CD4-positive, alpha-beta T cell (primary cell): ENCODE data around the gene UQCRFS1. TPM values are rescaled to one million over a fixed set of nuclear protein-coding genes. Genes with fewer than 3 reads are reported as not detected.

Experiments used
- ATAC-seq: fragments of 200-7000 bp; cut with Tn5 transposase; one replicate; pipeline ENCODE4 v1.10.0; 2022; ENCODE audit warnings: mild to moderate bottlenecking; ENCODE audit not compliant: poor library complexity
- CTCF ChIA-PET: fragments of 350-600 bp; sonication (Branson Sonifier 250); formaldehyde crosslinking; loops from one replicate; lab custom pipeline; 2021; ENCODE audit warnings: antibody characterized with exemption, inconsistent platforms; lab: Charles Lee
- POLR2A ChIA-PET: fragments of 350-600 bp; sonication (Branson Sonifier 250); formaldehyde crosslinking; loops from one replicate; lab custom pipeline; 2021; ENCODE audit warnings: antibody characterized with exemption, inconsistent platforms; lab: Charles Lee
- DNase-seq, 14 experiments: peaks; one replicate each; pipeline ENCODE4 v3.0.0-alpha.2; 2013 to 2020; ENCODE audit warnings: mixed read lengths in 2 of 14
- H3K27ac ChIP-seq, 2 donors: one replicate each; pipeline versions ENCODE4 v1.5.1 to v1.7.0; 2013; ENCODE audit warnings: low read length in 2 of 2, low read depth in 1 of 2, mild to moderate bottlenecking in 1 of 2
- H3K27me3 ChIP-seq, 2 experiments: 1 replicate in 1 of 2; 2 replicates in 1 of 2; pipeline versions ENCODE4 v1.6.1 to v1.7.0; 2013; ENCODE audit warnings: low read length in 2 of 2, control low read depth in 1 of 2, mild to moderate bottlenecking in 1 of 2, moderate library complexity in 1 of 2; ENCODE audit not compliant: insufficient read depth in 2 of 2, control insufficient read depth in 1 of 2
- H3K36me3 ChIP-seq: one replicate; pipeline ENCODE4 v1.6.1; 2013; ENCODE audit warnings: low read length, control low read depth; ENCODE audit not compliant: insufficient read depth
- H3K4me1 ChIP-seq: one replicate; pipeline ENCODE4 v1.6.1; 2013; ENCODE audit warnings: low read length, control low read depth; ENCODE audit not compliant: insufficient read depth
- H3K4me3 ChIP-seq: one replicate; pipeline ENCODE4 v1.5.1; 2013; ENCODE audit warnings: mild to moderate bottlenecking, low read length, moderate library complexity
- H3K9me3 ChIP-seq, 2 experiments: 1 replicate in 1 of 2; 2 replicates in 1 of 2; pipeline versions ENCODE4 v1.6.1 to v1.7.0; 2013; ENCODE audit warnings: low read length in 2 of 2, mild to moderate bottlenecking in 2 of 2, control low read depth in 1 of 2, moderate library complexity in 1 of 2; ENCODE audit not compliant: control insufficient read depth in 1 of 2, insufficient read depth in 1 of 2
- H3K27ac Mint-ChIP-seq: one replicate; pipeline ENCODE4 v1.8.0; 2020; ENCODE audit warnings: mixed read lengths
- H3K27me3 Mint-ChIP-seq: one replicate; pipeline ENCODE4 v1.8.0; 2021; ENCODE audit warnings: mixed read lengths
- H3K36me3 Mint-ChIP-seq: one replicate; pipeline ENCODE4 v1.8.0; 2021; ENCODE audit warnings: low read depth, mixed read lengths
- H3K4me1 Mint-ChIP-seq: one replicate; pipeline ENCODE4 v1.8.0; 2021; ENCODE audit warnings: low read depth, mixed read lengths
- H3K4me3 Mint-ChIP-seq: one replicate; pipeline ENCODE4 v1.8.0; 2020; ENCODE audit warnings: mild to moderate bottlenecking, mixed read lengths
- H3K9me3 Mint-ChIP-seq: one replicate; pipeline ENCODE4 v1.8.0; 2020; ENCODE audit warnings: mixed read lengths
- CTCF ChIP-seq: fragments of 200-600 bp; IDR thresholded peaks from one replicate; pipeline ENCODE4 v1.8.0; 2022; ENCODE audit warnings: antibody characterized with exemption, mild to moderate bottlenecking
- intact Hi-C, 2 experiments: fragments of 100-400 bp; cut with DNase I in 1 of 2; cut with micrococcal nuclease in 1 of 2; formaldehyde crosslinking; loops; one replicate each; pipeline versions ENCODE4 v1.15.1 to v1.9.0; 2023 to 2025; cut with DNase I, micrococcal nuclease
- total RNA-seq, 174 experiments: library from RNA in 2 of 174; stranded (reverse) in 2 of 174; gene quantifications; one replicate each; pipeline ENCODE4 v1.2.3 and lab custom pipeline; 2021 to 2026

UQCRFS1 gene
- total RNA-seq, 2 experiments from 2014 or later, result 30.5 TPM

DNA sequence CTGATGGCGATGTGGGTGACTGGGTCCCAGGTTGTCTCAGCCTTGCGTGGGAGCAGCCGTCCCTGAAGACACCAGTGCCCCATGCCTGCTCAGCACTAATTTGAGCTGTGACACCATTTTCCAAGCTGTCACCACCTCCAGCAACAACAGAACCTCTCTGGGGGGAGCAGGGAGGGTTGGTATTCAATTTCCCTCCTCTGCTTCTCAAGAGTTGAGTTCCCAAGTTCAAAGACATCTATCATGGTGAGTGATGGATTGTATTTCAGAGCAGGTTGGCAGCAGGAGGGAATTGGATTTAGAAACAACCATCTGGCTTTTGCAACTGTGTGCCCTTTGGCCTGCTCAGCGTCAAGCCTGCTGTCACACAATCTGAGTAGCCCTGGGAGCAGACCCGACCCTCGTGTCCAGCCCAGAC, 46.9 kb upstream of the UQCRFS1 start:
- Histone ChIP-seq H3K4me3 (no peak overlapping the region), H3K36me3 (no peaks in the 10 kb centered on the region), H3K27ac (no peak overlapping the region), H3K27me3 (peaks cover 4 to 5% of the 10 kb centered on the region in 2 experiments), H3K9me3 (no peaks in the 10 kb centered on the region), H3K4me1 (no peaks in the 10 kb centered on the region)
- no peaks in the 10 kb centered on the region for H3K4me1 Mint-ChIP-seq
- CTCF ChIA-PET, result no interaction called here
- DNase-seq, result no peak
- H3K27ac Mint-ChIP-seq, result no peak overlapping the region
- H3K9me3 Mint-ChIP-seq, result no peaks in the 10 kb centered on the region
- H3K4me3 Mint-ChIP-seq, result no peak overlapping the region
- no peaks in the 10 kb centered on the region for H3K36me3 Mint-ChIP-seq
- H3K27me3 Mint-ChIP-seq, result peaks cover 19% of the 10 kb centered on the region
- ATAC-seq, result no peak
- POLR2A ChIA-PET, result no interaction called here
- no peak for TF ChIP-seq CTCF
- intact Hi-C loops, result loop anchor here (5.0 kb wide), 2 partner anchors 523 to 793 kb away; no protein-coding TSS in a partner anchor

DNA sequence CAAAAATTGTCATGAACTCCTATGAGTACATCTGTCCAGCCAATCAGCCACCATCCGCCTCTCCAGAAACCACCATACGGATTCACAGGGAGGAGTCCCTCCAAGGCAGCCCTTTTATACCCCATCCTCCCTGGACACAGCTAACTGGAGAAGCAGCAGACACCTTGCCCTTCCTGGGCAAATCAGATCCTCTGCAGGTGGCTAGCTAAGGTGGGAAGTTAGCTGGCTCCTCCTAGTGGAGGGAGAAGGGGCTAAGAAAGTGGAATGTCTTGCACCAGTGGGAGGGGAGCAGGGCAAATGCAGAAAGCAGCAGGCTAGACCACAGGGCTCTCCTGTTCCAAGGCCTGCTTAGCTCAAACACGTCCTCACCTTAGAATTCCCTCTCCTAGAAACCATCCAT, 46.2 kb upstream of the UQCRFS1 start:
- CTCF ChIA-PET, result no interaction called here
- POLR2A ChIA-PET, result no interaction called here
- no peak overlapping the region for H3K27ac ChIP-seq
- no peaks in the 10 kb centered on the region for H3K36me3 ChIP-seq
- H3K4me1 Mint-ChIP-seq, result no peaks in the 10 kb centered on the region
- no peaks in the 10 kb centered on the region for H3K4me1 ChIP-seq
- no peak for TF ChIP-seq CTCF
- H3K36me3 Mint-ChIP-seq, result no peaks in the 10 kb centered on the region
- no peaks in the 10 kb centered on the region for H3K9me3 ChIP-seq
- H3K4me3 ChIP-seq, result no peak overlapping the region
- no peaks in the 10 kb centered on the region for H3K9me3 Mint-ChIP-seq
- DNase-seq, result no peak
- no peak overlapping the region for H3K27ac Mint-ChIP-seq
- ATAC-seq, result no peak
- peaks cover 21% of the 10 kb centered on the region for H3K27me3 Mint-ChIP-seq
- H3K4me3 Mint-ChIP-seq, result no peak overlapping the region
- H3K27me3 ChIP-seq, result peaks cover 4 to 7% of the 10 kb centered on the region in 2 experiments
- intact Hi-C loops, result no loop called here

DNA sequence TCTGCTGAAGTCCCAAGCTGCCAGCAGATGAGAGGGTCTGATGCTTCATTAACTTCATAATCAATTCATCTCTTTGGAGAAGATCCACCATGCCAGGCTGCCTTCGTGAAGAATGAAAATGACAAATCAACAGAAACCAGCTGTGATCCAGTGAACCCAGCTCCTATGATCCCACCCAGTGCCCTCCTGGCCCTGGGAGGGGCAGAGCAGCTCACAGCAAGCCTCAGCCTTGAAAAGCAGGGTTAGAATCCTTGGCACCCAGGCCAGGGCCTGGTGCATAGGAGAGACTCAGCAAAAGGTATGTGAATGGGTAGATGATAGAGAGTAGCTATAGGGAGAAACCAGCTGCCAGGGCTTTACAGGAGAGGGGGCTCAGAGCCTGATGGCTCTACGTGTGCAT, 43.6 kb upstream of the UQCRFS1 start:
- TF ChIP-seq CTCF, result no peak
- no peaks in the 10 kb centered on the region for H3K36me3 ChIP-seq
- no peak for DNase-seq
- H3K4me3 Mint-ChIP-seq, result no peak overlapping the region
- intact Hi-C loops, result no loop called here
- no peaks in the 10 kb centered on the region for H3K36me3 Mint-ChIP-seq
- no peaks in the 10 kb centered on the region for H3K9me3 ChIP-seq
- H3K4me1 ChIP-seq, result no peaks in the 10 kb centered on the region
- H3K27ac Mint-ChIP-seq, result no peak overlapping the region
- no peak overlapping the region for H3K27ac ChIP-seq
- no peaks in the 10 kb centered on the region for H3K9me3 Mint-ChIP-seq
- peaks cover 29% of the 10 kb centered on the region for H3K27me3 Mint-ChIP-seq
- no peak overlapping the region for H3K4me3 ChIP-seq
- peaks cover 4% of the 10 kb centered on the region in 2 experiments for H3K27me3 ChIP-seq
- H3K4me1 Mint-ChIP-seq, result no peaks in the 10 kb centered on the region
- ChIA-PET CTCF (no interaction called here), POLR2A (no interaction called here)
- ATAC-seq, result no peak
